HCT116 (cell line): ENCODE results near the gene FRMD4A. TPM values are rescaled to one million over a fixed set of nuclear protein-coding genes. Genes with fewer than 3 reads are reported as not detected.

Source experiments
- ATAC-seq: fragments of 200-7000 bp; cut with Tn5 transposase; 2 replicates; pipeline ENCODE4 v1.9.1; 2020; ENCODE audit warnings: mild to moderate bottlenecking, moderate library complexity
- BruUV-seq: library from RNA; stranded (reverse); fragments of 400-500 nt; replicated peaks from 2 replicates; lab custom pipeline; 2021; lab: Mats Ljungman, UMichigan
- CTCF ChIA-PET: fragments of 300-600 bp; sonication (Branson Sonifier 250); formaldehyde crosslinking; loops from one replicate; lab custom pipeline; 2021; ENCODE audit warnings: antibody characterized with exemption; lab: Charles Lee
- POLR2A ChIA-PET: fragments of 300-600, 350-600 bp; sonication (Branson Sonifier 250); formaldehyde crosslinking; loops from one replicate; lab custom pipeline; 2021; ENCODE audit warnings: antibody characterized with exemption; lab: Charles Lee
- RAD21 ChIA-PET, 2 experiments: fragments of 300-600 bp; sonication (Branson Sonifier 250); formaldehyde crosslinking; loops; one replicate each; lab custom pipeline; 2023; ENCODE audit warnings: low total read pairs in 2 of 2; ENCODE audit not compliant: uncharacterized antibody in 2 of 2, unreplicated experiment in 2 of 2, low non-redundant PET in 1 of 2; lab: Charles Lee
- DNase-seq: peaks from one replicate; pipeline ENCODE4 v3.0.0-alpha.2; 2010; ENCODE audit warnings: low read depth, low spot score
- H2AFZ ChIP-seq: fragments of 200-600 bp; shearing (Covaris generic), sonication (generic); 2 replicates; pipeline ENCODE4 v1.6.1; 2017; ENCODE audit warnings: low read depth, mixed run types, mixed read lengths, antibody characterized with exemption, low read length; ENCODE audit not compliant: poor library complexity, severe bottlenecking
- H3K27ac ChIP-seq: 2 replicates; pipeline ENCODE4 v1.5.1; 2012; ENCODE audit warnings: low read depth, low read length
- H3K27me3 ChIP-seq: fragments of 200-600 bp; sonication (generic); 2 replicates; pipeline ENCODE4 v1.6.1; 2016; ENCODE audit warnings: mixed run types, low read length, mixed read lengths; ENCODE audit not compliant: insufficient read depth
- H3K36me3 ChIP-seq, 2 experiments: fragments of 200-500 bp in 1 of 2; fragments of 200-600 bp in 1 of 2; sonication (Bioruptor generic) in 1 of 2; sonication (generic) in 1 of 2; 2 replicates each; pipeline versions ENCODE4 v1.5.1 to v1.6.1; 2014 to 2016; ENCODE audit warnings: low read length in 2 of 2, inconsistent platforms in 1 of 2, mixed read lengths in 1 of 2, mixed run types in 1 of 2; ENCODE audit not compliant: insufficient read depth in 2 of 2, control insufficient read depth in 1 of 2
- H3K4me1 ChIP-seq, 2 experiments: fragments of 200-600 bp in 1 of 2; sonication (generic) in 1 of 2; 2 replicates each; pipeline versions ENCODE4 v1.5.1 to v1.6.1; 2012 to 2017; ENCODE audit warnings: low read length in 2 of 2, inconsistent platforms in 1 of 2, mild to moderate bottlenecking in 1 of 2, mixed read lengths in 1 of 2, mixed run types in 1 of 2, moderate library complexity in 1 of 2; ENCODE audit not compliant: insufficient read depth in 2 of 2, control insufficient read depth in 1 of 2
- H3K4me2 ChIP-seq: fragments of 200-600 bp; sonication (generic); 2 replicates; pipeline ENCODE4 v1.6.1; 2017; ENCODE audit warnings: mixed run types, low read length, mixed read lengths
- H3K4me3 ChIP-seq, 2 experiments: fragments of 200-600 bp in 1 of 2; sonication (generic) in 1 of 2; replicated peaks in 1 of 2; 2 replicates each; pipeline ENCODE4 v1.5.1; 2011 to 2016; ENCODE audit warnings: low read length in 2 of 2, control low read depth in 1 of 2, low read depth in 1 of 2, mild to moderate bottlenecking in 1 of 2, mixed read lengths in 1 of 2, mixed run types in 1 of 2
- H3K79me2 ChIP-seq: fragments of 200-600 bp; sonication (generic); 2 replicates; pipeline ENCODE4 v1.6.1; 2017; ENCODE audit warnings: mild to moderate bottlenecking, mixed run types, low read length, moderate library complexity, mixed read lengths; ENCODE audit not compliant: insufficient read depth
- H3K9ac ChIP-seq: fragments of 200-600 bp; sonication (generic); 2 replicates; pipeline ENCODE4 v1.6.1; 2016; ENCODE audit warnings: low read length, mixed read lengths
- H3K9me2 ChIP-seq: fragments of 200-600 bp; sonication (generic), shearing (Covaris generic); 2 replicates; pipeline ENCODE4 v1.6.1; 2017; ENCODE audit warnings: mixed run types, mild to moderate bottlenecking, moderate library complexity; ENCODE audit not compliant: insufficient read depth
- H3K9me3 ChIP-seq, 2 experiments: fragments of 200-500 bp in 1 of 2; fragments of 200-600 bp in 1 of 2; sonication (Bioruptor generic) in 1 of 2; sonication (generic) in 1 of 2; 2 replicates each; pipeline ENCODE4 v1.6.1; 2014 to 2017; ENCODE audit warnings: low read length in 2 of 2, mixed read lengths in 2 of 2, inconsistent platforms in 1 of 2, low read depth in 1 of 2, mild to moderate bottlenecking in 1 of 2, mixed run types in 1 of 2, moderate library complexity in 1 of 2; ENCODE audit not compliant: control insufficient read depth in 1 of 2, insufficient read depth in 1 of 2
- H4K20me1 ChIP-seq: fragments of 200-600 bp; sonication (generic), shearing (Covaris generic); 2 replicates; pipeline ENCODE4 v1.6.1; 2017; ENCODE audit warnings: mixed run types, mild to moderate bottlenecking, moderate library complexity; ENCODE audit not compliant: insufficient read depth
- EGR1 ChIP-seq: IDR thresholded peaks from 2 replicates; pipeline ENCODE4 v1.6.1; 2012; ENCODE audit warnings: low read depth
- EZH2phosphoT487 ChIP-seq: fragments of 200-600 bp; IDR thresholded peaks from 2 replicates; pipeline ENCODE4 v1.6.1; 2018; ENCODE audit warnings: antibody characterized with exemption, borderline replicate concordance
- FOSL1 ChIP-seq: IDR thresholded peaks from 2 replicates; pipeline ENCODE4 v1.6.1; 2012; ENCODE audit warnings: low read depth
- JUND ChIP-seq: IDR thresholded peaks from 2 replicates; pipeline ENCODE4 v1.6.1; 2012
- MAX ChIP-seq: IDR thresholded peaks from 2 replicates; pipeline ENCODE4 v1.6.1; 2012
- POLR2A ChIP-seq: IDR thresholded peaks from 2 replicates; pipeline ENCODE4 v1.7.0; 2011; ENCODE audit warnings: borderline replicate concordance; ENCODE audit not compliant: insufficient read depth, insufficient read length; ENCODE audit errors: extremely low read depth
- SIN3A ChIP-seq: IDR thresholded peaks from 2 replicates; pipeline ENCODE4 v1.6.1; 2012; ENCODE audit warnings: low read depth
- ZBTB33 ChIP-seq: IDR thresholded peaks from 2 replicates; pipeline ENCODE4 v1.6.1; 2011; ENCODE audit warnings: mild to moderate bottlenecking, low read length, moderate library complexity; ENCODE audit not compliant: insufficient replicate concordance; ENCODE audit errors: extremely low read depth
- ZNF274 ChIP-seq: fragments of 200-500 bp; sonication (Bioruptor generic); IDR thresholded peaks from 2 replicates; pipeline ENCODE4 v1.6.1; 2014; ENCODE audit warnings: mild to moderate bottlenecking, low read depth, low read length, inconsistent platforms
- intact Hi-C: fragments of 100-400 bp; cut with micrococcal nuclease; formaldehyde crosslinking; loops from 2 replicates; pipeline ENCODE4 v1.10.0; 2022
- total RNA-seq: library from RNA; stranded (reverse); gene quantifications from one replicate; pipeline ENCODE4 v1.2.1, GENCODE V29; 2021; ENCODE audit not compliant: unreplicated experiment
- TF ChIP-seq, protein P1 (sequence below): IDR thresholded peaks from 2 replicates; pipeline ENCODE4 v1.6.1; 2012; ENCODE audit warnings: low read depth

Gene FRMD4A
- total RNA-seq, 1 experiment from 2014 or later = 0.20 TPM

- no peaks in the 10 kb centered on the region for H3K4me1 ChIP-seq
- TF ChIP-seq ZBTB33 (no peak), SIN3A (no peak), EGR1 (no peak), MAX (no peak), ZNF274 (no peak), POLR2A (no peak), FOSL1 (no peak), JUND (no peak), EZH2phosphoT487 (no peak)
- TF ChIP-seq, protein P1, sequence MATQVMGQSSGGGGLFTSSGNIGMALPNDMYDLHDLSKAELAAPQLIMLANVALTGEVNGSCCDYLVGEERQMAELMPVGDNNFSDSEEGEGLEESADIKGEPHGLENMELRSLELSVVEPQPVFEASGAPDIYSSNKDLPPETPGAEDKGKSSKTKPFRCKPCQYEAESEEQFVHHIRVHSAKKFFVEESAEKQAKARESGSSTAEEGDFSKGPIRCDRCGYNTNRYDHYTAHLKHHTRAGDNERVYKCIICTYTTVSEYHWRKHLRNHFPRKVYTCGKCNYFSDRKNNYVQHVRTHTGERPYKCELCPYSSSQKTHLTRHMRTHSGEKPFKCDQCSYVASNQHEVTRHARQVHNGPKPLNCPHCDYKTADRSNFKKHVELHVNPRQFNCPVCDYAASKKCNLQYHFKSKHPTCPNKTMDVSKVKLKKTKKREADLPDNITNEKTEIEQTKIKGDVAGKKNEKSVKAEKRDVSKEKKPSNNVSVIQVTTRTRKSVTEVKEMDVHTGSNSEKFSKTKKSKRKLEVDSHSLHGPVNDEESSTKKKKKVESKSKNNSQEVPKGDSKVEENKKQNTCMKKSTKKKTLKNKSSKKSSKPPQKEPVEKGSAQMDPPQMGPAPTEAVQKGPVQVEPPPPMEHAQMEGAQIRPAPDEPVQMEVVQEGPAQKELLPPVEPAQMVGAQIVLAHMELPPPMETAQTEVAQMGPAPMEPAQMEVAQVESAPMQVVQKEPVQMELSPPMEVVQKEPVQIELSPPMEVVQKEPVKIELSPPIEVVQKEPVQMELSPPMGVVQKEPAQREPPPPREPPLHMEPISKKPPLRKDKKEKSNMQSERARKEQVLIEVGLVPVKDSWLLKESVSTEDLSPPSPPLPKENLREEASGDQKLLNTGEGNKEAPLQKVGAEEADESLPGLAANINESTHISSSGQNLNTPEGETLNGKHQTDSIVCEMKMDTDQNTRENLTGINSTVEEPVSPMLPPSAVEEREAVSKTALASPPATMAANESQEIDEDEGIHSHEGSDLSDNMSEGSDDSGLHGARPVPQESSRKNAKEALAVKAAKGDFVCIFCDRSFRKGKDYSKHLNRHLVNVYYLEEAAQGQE = no peak
- no peak for DNase-seq
- H3K9ac ChIP-seq = no peak overlapping the region
- no peak overlapping the region for H2AFZ ChIP-seq
- BruUV-seq = no TSS peak
- H3K9me3 ChIP-seq = no peaks in the 10 kb centered on the region
- H3K27ac ChIP-seq = no peak overlapping the region
- H4K20me1 ChIP-seq = no peaks in the 10 kb centered on the region
- H3K4me2 ChIP-seq = no peak overlapping the region
- no peaks in the 10 kb centered on the region for H3K79me2 ChIP-seq
- H3K9me2 ChIP-seq = no peaks in the 10 kb centered on the region
- ChIA-PET RAD21 (no interaction called here), CTCF (interaction anchor here (1.5 to 1.6 kb wide), 2 partner anchors 7 to 129 kb away, joined by 4 to 11 read pairs; no protein-coding TSS in a partner anchor), POLR2A (no interaction called here)
- no peaks in the 10 kb centered on the region for H3K36me3 ChIP-seq
- ATAC-seq = no peak
- intact Hi-C loops = no loop called here
- peaks cover 56% of the 10 kb centered on the region for H3K27me3 ChIP-seq
- no peak overlapping the region for H3K4me3 ChIP-seq
Measured at GRCh38 chr10:14326581-14326980, 4.1 kb downstream of the FRMD4A start.
